Mammary epithelial cell (primary cell): ENCODE results near the gene HYI.

Source experiments
- EZH2 ChIP-seq: IDR thresholded peaks from 2 replicates; pipeline ENCODE4 v1.6.1; 2012; ENCODE audit warnings: low read length, inconsistent platforms, borderline replicate concordance
- TF ChIP-seq, protein P1 (sequence below), 2 donors: IDR thresholded peaks in 1 of 2; conservative IDR thresholded peaks in 1 of 2; 2 replicates each; pipeline ENCODE4 v1.5.1; 2011 to 2012; ENCODE audit warnings: inconsistent platforms in 2 of 2, low read length in 2 of 2, mild to moderate bottlenecking in 2 of 2, control low read depth in 1 of 2, low read depth in 1 of 2; ENCODE audit not compliant: insufficient read depth in 1 of 2; ENCODE audit errors: extremely low read depth in 1 of 2

GRCh38 chr1:43449708-43450069, 4.0 kb downstream of the HYI start:
- TF ChIP-seq, protein P1, sequence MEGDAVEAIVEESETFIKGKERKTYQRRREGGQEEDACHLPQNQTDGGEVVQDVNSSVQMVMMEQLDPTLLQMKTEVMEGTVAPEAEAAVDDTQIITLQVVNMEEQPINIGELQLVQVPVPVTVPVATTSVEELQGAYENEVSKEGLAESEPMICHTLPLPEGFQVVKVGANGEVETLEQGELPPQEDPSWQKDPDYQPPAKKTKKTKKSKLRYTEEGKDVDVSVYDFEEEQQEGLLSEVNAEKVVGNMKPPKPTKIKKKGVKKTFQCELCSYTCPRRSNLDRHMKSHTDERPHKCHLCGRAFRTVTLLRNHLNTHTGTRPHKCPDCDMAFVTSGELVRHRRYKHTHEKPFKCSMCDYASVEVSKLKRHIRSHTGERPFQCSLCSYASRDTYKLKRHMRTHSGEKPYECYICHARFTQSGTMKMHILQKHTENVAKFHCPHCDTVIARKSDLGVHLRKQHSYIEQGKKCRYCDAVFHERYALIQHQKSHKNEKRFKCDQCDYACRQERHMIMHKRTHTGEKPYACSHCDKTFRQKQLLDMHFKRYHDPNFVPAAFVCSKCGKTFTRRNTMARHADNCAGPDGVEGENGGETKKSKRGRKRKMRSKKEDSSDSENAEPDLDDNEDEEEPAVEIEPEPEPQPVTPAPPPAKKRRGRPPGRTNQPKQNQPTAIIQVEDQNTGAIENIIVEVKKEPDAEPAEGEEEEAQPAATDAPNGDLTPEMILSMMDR (conservative IDR thresholded peaks at IDR 0.05 in 1 of 2, IDR thresholded peaks at IDR 0.05 in 1 of 2; ENCODE audit: extremely low read depth in 1 of 2, insufficient read depth in 1 of 2, low read depth in 1 of 2, low read length in 2 of 2): no peak
- TF ChIP-seq EZH2: no peak
